Urothelium cell line (cell line): ENCODE data around the gene POGLUT2.

Source experiments
- DNase-seq: peaks from one replicate; pipeline ENCODE4 v3.0.0; 2011; ENCODE audit warnings: low spot score, mixed read lengths
- FAIRE-seq: peaks from 2 replicates; lab custom pipeline; 2011; peaks lifted over from hg19 to GRCh38; lab: Jason Lieb, UNC

The POGLUT2 gene

GRCh38 chr13:102771298-102772041, 27.3 kb downstream of the POGLUT2 start:
- FAIRE-seq (no peak), DNase-seq (no peak)

GRCh38 chr13:102770435-102770834, 28.3 kb downstream of the POGLUT2 start:
- FAIRE-seq (no peak), DNase-seq (no peak)

- FAIRE-seq (no peak), DNase-seq (no peak)
Measured at GRCh38 chr13:102769679-102770078, 29.1 kb downstream of the POGLUT2 start.

- no peak for FAIRE-seq
- no peak for DNase-seq
Measured at GRCh38 chr13:102768909-102769308, 29.9 kb downstream of the POGLUT2 start.

GRCh38 chr13:102763741-102764140, 35.0 kb downstream of the POGLUT2 start:
- no peak for DNase-seq
- FAIRE-seq: no peak

GRCh38 chr13:102761071-102761470, 37.7 kb downstream of the POGLUT2 start:
- no peak for DNase-seq
- FAIRE-seq: no peak

GRCh38 chr13:102758842-102759241, 39.9 kb downstream of the POGLUT2 start:
- FAIRE-seq: no peak

GRCh38 chr13:102757006-102757405, 41.8 kb downstream of the POGLUT2 start:
- FAIRE-seq (no peak), DNase-seq (no peak)

More at GRCh38 chr13:102758842-102759241, 39.9 kb downstream of the POGLUT2 start:
- DNase-seq: no peak

- DNase-seq (no peak), FAIRE-seq (no peak)
Measured at GRCh38 chr13:102751886-102752285, 46.9 kb downstream of the POGLUT2 start.

- FAIRE-seq: no peak
- DNase-seq: no peak
Measured at GRCh38 chr13:102742506-102742905, 56.3 kb downstream of the POGLUT2 start.

GRCh38 chr13:102742101-102742500, 56.7 kb downstream of the POGLUT2 start:
- FAIRE-seq (no peak), DNase-seq (no peak)
